Esophagus muscularis mucosa (tissue), 3 donors: ENCODE results near the gene PIF1.

Experiments used
- POLR2A ChIP-seq: fragments of 450-650 bp; IDR thresholded peaks from one replicate; pipeline ENCODE4 v1.6.1; 2017; ENCODE audit warnings: antibody characterized with exemption, moderate library complexity, mild to moderate bottlenecking, low read depth
- POLR2AphosphoS5 ChIP-seq, 2 donors: sonication (generic); formaldehyde crosslinking; IDR thresholded peaks; one replicate each; pipeline ENCODE4 v1.6.1; 2017; ENCODE audit warnings: antibody characterized with exemption in 2 of 2
- TF ChIP-seq, protein P1 (sequence below), 3 experiments: fragments of 200-600 bp in 2 of 3; fragments of 450-650 bp in 1 of 3; sonication (generic) in 2 of 3; IDR thresholded peaks; one replicate each; pipeline ENCODE4 v1.5.1; 2017 to 2019; ENCODE audit warnings: antibody characterized with exemption in 3 of 3, mild to moderate bottlenecking in 2 of 3, moderate library complexity in 1 of 3

GRCh38 chr15:64803526-64803925 lies 21.9 kb downstream of the PIF1 start:
- TF ChIP-seq POLR2AphosphoS5 (IDR thresholded peaks at IDR 0.05) (no peak), POLR2A (no peak)
- TF ChIP-seq, protein P1, sequence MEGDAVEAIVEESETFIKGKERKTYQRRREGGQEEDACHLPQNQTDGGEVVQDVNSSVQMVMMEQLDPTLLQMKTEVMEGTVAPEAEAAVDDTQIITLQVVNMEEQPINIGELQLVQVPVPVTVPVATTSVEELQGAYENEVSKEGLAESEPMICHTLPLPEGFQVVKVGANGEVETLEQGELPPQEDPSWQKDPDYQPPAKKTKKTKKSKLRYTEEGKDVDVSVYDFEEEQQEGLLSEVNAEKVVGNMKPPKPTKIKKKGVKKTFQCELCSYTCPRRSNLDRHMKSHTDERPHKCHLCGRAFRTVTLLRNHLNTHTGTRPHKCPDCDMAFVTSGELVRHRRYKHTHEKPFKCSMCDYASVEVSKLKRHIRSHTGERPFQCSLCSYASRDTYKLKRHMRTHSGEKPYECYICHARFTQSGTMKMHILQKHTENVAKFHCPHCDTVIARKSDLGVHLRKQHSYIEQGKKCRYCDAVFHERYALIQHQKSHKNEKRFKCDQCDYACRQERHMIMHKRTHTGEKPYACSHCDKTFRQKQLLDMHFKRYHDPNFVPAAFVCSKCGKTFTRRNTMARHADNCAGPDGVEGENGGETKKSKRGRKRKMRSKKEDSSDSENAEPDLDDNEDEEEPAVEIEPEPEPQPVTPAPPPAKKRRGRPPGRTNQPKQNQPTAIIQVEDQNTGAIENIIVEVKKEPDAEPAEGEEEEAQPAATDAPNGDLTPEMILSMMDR (IDR thresholded peaks at IDR 0.05): no peak
